Neutrophil (primary cell): ENCODE results near the gene TMBIM4.
"Not testable (repeated sequence)": the region's sequence is repeated elsewhere in the genome, so short reads cannot be mapped to it uniquely, and the experiment has no call there.

Experiments
- H3K27ac ChIP-seq: fragments of 200-600 bp; sonication (generic); 2 replicates; pipeline ENCODE4 v1.5.1; 2016; ENCODE audit warnings: mild to moderate bottlenecking, moderate library complexity
- H3K27me3 ChIP-seq: fragments of 200-600 bp; sonication (generic); 2 replicates; pipeline ENCODE4 v1.6.0; 2016; ENCODE audit warnings: mild to moderate bottlenecking
- H3K36me3 ChIP-seq: fragments of 200-600 bp; sonication (generic); 2 replicates; pipeline ENCODE4 v1.5.1; 2017
- H3K4me1 ChIP-seq, 2 experiments: fragments of 200-600 bp in 1 of 2; sonication (generic) in 1 of 2; 1 replicate in 1 of 2; 2 replicates in 1 of 2; pipeline versions ENCODE4 v1.5.1 to v1.6.1; 2013 to 2016; ENCODE audit warnings: low read depth in 1 of 2, low read length in 1 of 2, mild to moderate bottlenecking in 1 of 2, moderate library complexity in 1 of 2; ENCODE audit not compliant: control insufficient read depth in 1 of 2, insufficient read depth in 1 of 2
- H3K4me3 ChIP-seq, 2 experiments: fragments of 200-600 bp in 1 of 2; sonication (generic) in 1 of 2; 1 replicate in 1 of 2; 2 replicates in 1 of 2; pipeline ENCODE4 v1.5.1; 2013 to 2016; ENCODE audit warnings: low read depth in 1 of 2, low read length in 1 of 2, mild to moderate bottlenecking in 1 of 2, moderate library complexity in 1 of 2
- H3K9me3 ChIP-seq: fragments of 200-600 bp; sonication (generic); 2 replicates; pipeline ENCODE4 v1.5.1; 2016
- TF ChIP-seq, protein P1 (sequence below): fragments of 200-600 bp; sonication (generic); IDR thresholded peaks from 2 replicates; pipeline ENCODE4 v1.5.1; 2016; ENCODE audit warnings: antibody characterized with exemption

TMBIM4 gene, protein sequence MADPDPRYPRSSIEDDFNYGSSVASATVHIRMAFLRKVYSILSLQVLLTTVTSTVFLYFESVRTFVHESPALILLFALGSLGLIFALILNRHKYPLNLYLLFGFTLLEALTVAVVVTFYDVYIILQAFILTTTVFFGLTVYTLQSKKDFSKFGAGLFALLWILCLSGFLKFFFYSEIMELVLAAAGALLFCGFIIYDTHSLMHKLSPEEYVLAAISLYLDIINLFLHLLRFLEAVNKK

DNA sequence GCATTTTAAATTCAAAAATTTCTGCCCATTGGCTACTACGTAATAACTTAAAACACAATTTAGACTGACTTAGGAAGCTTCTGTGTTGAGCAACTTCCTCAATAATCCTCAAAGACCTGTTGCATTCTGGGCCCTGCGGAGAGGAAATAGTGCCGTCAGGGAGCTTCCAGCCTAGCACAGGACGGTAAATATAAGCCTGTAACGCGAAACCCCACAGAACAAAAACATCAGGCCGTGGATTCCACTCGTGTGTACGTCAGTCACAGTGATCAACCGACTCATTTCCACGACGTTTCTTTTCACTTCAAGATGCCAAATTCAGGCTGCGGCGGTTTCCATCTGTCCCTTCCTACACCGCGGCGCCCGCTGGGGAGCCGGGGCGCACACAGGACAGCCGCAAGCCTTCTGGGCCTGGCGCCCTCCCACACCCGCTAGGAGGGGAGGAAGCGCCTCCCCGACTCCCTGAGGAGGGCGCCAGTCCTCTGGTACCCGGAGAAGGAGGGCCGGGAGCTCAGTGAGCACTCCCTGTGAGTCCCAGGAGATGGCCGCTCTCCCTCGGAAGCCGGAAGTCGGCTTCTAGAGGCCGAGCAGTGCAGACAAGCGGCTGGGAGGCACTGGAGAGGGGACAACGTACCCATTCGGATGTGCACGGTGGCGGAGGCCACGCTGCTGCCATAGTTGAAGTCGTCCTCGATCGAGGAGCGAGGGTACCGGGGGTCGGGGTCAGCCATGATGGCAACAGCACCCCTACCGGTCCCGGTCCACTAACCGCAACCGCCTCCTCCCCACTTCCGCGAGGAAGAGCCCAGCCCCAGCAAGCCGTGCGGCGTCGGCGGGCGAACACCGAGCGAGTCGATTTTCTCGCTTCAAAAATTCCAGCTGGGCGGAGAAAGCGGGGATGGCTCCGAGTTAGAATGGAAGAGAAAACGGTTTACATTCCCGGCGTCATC, at the start of gene TMBIM4:
TSS of gene TMBIM4 (minus strand) at position 776 of the 950 bp plus-strand sequence. CDS start at position 731, 45 bp downstream.
- Histone ChIP-seq H3K4me1 (peaks cover 67 to 79% of the 10 kb centered on the region in 2 experiments), H3K9me3 (no peaks in the 10 kb centered on the region), H3K27me3 (no peaks in the 10 kb centered on the region), H3K27ac (peak within 1 kb of the TSS; percentile 98), H3K36me3 (no peaks in the 10 kb centered on the region), H3K4me3 (peak within 1 kb of the TSS; percentile 78 to 91)
- TF ChIP-seq, protein P1, sequence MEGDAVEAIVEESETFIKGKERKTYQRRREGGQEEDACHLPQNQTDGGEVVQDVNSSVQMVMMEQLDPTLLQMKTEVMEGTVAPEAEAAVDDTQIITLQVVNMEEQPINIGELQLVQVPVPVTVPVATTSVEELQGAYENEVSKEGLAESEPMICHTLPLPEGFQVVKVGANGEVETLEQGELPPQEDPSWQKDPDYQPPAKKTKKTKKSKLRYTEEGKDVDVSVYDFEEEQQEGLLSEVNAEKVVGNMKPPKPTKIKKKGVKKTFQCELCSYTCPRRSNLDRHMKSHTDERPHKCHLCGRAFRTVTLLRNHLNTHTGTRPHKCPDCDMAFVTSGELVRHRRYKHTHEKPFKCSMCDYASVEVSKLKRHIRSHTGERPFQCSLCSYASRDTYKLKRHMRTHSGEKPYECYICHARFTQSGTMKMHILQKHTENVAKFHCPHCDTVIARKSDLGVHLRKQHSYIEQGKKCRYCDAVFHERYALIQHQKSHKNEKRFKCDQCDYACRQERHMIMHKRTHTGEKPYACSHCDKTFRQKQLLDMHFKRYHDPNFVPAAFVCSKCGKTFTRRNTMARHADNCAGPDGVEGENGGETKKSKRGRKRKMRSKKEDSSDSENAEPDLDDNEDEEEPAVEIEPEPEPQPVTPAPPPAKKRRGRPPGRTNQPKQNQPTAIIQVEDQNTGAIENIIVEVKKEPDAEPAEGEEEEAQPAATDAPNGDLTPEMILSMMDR = peak; percentile 69

DNA sequence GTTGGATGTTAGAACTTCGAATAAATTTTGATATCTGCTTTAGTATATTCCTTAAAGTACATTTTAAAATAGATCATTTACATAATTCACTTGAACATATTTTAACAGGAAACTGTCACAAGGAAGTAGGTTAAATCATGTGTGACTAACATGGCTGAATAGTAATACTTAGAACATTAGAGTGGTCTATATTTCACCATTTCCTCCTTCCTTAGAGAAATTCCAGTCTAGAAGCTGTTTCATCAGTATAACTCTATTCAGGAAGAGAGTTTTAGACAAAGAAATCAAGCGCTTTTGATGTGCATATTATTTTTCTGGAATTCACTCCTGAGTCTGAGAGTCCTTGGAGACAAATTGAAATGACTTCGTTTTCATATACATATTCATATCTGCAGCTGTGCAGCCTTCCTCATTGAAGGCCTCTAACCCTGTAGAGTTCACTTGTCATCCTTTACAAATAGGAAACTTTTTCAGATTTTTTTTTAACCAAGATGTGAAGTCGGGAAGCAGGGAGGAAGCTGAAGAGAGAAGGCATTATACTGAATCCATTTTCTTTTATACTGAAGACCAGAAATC, 47.6 kb upstream of the TMBIM4 start:
- Histone ChIP-seq H3K27me3 (no peaks in the 10 kb centered on the region), H3K9me3 (no peaks in the 10 kb centered on the region), H3K4me1 (peaks cover 0 to 5% of the 10 kb centered on the region in 2 experiments), H3K4me3 (no peak overlapping the region), H3K27ac (peak overlapping the region; percentile 67), H3K36me3 (peaks cover 14% of the 10 kb centered on the region)
- TF ChIP-seq, protein P1 = no peak

DNA sequence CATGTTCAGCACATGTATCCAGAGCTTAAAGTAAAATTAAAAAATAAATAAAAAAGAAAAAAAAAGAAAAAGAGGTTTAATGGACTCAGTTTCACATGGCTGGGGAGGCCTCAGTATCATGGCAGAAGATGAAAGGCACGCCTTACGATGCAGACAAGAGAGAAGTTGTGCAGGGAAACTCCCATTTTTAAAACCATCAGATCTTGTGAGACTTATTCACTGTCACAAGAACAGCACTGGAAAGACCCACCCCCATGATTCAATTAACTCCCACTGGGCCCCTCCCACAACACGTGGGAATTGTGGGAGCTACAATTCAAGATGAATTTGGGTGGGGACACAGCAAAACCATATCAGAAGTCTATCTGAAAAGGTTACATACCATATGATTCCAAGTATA, 43.2 kb upstream of the TMBIM4 start:
- not testable (repeated sequence) for H3K9me3 ChIP-seq, H3K27me3 ChIP-seq, H3K27ac ChIP-seq, H3K4me3 ChIP-seq
- Histone ChIP-seq H3K4me1 (peaks cover 17 to 25% of the 10 kb centered on the region in 2 experiments), H3K36me3 (peaks cover 11% of the 10 kb centered on the region)

DNA sequence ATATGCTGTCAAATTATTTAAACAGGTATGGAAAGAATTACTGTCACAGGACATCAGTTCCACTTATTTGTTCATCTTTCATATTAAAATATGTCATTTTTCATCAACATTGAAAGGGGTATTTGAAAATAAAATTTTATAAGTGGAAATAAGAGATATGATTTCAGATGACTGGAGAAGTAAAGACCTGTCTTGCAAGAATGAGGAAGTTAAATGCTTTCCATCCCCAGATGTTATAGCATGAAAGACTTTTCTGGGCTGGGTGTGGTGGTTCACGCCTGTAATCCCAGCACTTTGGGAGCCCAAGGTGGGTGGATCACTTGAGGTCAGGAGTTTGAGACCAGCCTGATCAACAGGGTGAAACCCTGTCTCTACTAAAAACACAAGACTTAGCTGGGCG, 41.8 kb upstream of the TMBIM4 start:
- not testable (repeated sequence) for H3K27me3 ChIP-seq, H3K4me3 ChIP-seq, H3K9me3 ChIP-seq
- Histone ChIP-seq H3K36me3 (peaks cover 11% of the 10 kb centered on the region), H3K4me1 (peaks cover 17 to 20% of the 10 kb centered on the region in 2 experiments), H3K27ac (peak overlapping the region; percentile 61)

DNA sequence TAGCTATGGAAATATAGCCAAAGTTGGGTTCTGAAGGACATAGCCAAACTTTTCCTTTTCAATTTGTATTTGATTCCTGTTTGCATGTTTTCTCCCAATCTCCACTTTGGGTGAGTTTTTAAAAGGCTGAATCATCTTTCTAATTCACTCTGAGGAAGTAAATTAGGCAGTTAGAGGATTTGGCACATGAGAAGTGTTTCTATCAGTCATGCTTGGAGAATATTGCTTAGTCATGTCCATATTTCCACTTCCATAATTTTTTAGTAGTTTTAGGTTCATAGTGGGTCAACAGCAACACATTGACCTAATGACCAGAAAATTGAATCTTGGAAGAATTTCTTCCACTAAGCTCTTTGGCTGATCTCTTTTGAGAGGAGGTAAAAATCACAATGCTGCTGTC, 41.0 kb upstream of the TMBIM4 start:
- Histone ChIP-seq H3K4me3 (no peak overlapping the region), H3K9me3 (no peaks in the 10 kb centered on the region), H3K27ac (peak overlapping the region; percentile 61), H3K4me1 (peaks cover 17 to 20% of the 10 kb centered on the region in 2 experiments), H3K36me3 (peaks cover 11% of the 10 kb centered on the region), H3K27me3 (no peaks in the 10 kb centered on the region)
- TF ChIP-seq, protein P1 = no peak

DNA sequence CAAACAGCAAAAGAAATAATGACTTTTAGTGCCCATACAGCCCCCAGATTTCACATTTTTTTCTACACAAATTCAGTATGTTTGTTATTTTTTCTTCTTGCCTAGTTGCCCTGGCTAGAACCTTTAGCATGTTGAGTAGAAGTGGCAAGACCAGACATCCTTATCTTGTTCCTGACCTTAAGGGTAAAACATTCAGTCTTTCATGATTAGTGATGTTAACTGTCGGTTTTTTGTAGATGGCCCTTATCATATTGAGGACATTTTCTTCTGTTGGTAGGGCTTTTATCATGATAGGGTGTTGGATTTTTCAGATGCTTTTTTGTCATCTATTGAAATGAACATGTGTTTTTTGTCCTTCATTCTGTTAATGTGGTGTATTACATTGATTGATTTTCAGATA, 36.3 kb upstream of the TMBIM4 start:
- Histone ChIP-seq H3K9me3 (no peaks in the 10 kb centered on the region), H3K4me3 (no peak overlapping the region), H3K36me3 (peaks cover 3% of the 10 kb centered on the region), H3K4me1 (peaks cover 10% of the 10 kb centered on the region in 2 experiments), H3K27me3 (no peaks in the 10 kb centered on the region), H3K27ac (peak overlapping the region; percentile 7)
- TF ChIP-seq, protein P1 = no peak
